Osteocyte (in vitro differentiated cells): Measurements from ENCODE around the gene ALK. TPM values are rescaled to one million over a fixed set of nuclear protein-coding genes. Genes with fewer than 3 reads are reported as not detected.

Experiments used
- DNase-seq: peaks from one replicate; pipeline ENCODE4 v3.0.0; 2021; ENCODE audit warnings: mixed read lengths; ENCODE audit not compliant: unreplicated experiment; ENCODE audit errors: extremely low spot score
- H3K27ac Mint-ChIP-seq: one replicate; pipeline ENCODE4 v1.8.0; 2021; ENCODE audit warnings: mild to moderate bottlenecking, mixed read lengths; ENCODE audit not compliant: unreplicated experiment
- H3K27me3 Mint-ChIP-seq: one replicate; pipeline ENCODE4 v1.8.0; 2021; ENCODE audit warnings: mixed read lengths; ENCODE audit not compliant: unreplicated experiment
- H3K36me3 Mint-ChIP-seq: one replicate; pipeline ENCODE4 v1.8.0; 2021; ENCODE audit warnings: mixed read lengths; ENCODE audit not compliant: unreplicated experiment
- H3K4me1 Mint-ChIP-seq: one replicate; pipeline ENCODE4 v1.8.0; 2021; ENCODE audit warnings: mixed read lengths; ENCODE audit not compliant: unreplicated experiment
- H3K4me3 Mint-ChIP-seq: one replicate; pipeline ENCODE4 v1.8.0; 2021; ENCODE audit warnings: mild to moderate bottlenecking, moderate library complexity, mixed read lengths; ENCODE audit not compliant: unreplicated experiment
- H3K9me3 Mint-ChIP-seq: one replicate; pipeline ENCODE4 v1.8.0; 2021; ENCODE audit warnings: mixed read lengths; ENCODE audit not compliant: unreplicated experiment
- CTCF ChIP-seq: fragments of 200-600 bp; sonication (generic); IDR thresholded peaks from 2 replicates; pipeline ENCODE4 v1.5.0; 2021; ENCODE audit warnings: antibody characterized with exemption, mild to moderate bottlenecking, moderate library complexity
- total RNA-seq: library from RNA; stranded (reverse); gene quantifications from 2 replicates; pipeline ENCODE4 v1.2.1, GENCODE V29; 2021

ALK gene
- total RNA-seq, 1 donor from 2014 or later = not detected

DNA sequence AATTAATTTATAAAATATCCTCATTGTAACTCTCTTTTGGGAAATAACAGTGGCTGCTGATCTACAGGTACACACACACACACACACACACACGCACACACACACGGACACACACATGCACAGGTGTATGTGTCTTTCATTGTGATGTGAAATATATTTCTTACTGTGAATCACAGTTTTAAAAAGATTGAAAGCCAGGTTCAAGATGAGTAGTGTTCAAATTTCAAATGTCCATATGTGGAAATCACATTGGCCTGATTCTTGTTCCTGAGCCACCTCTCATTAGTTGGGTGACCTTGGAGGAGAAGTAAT is 372.4 kb downstream of the ALK start:
- Mint-ChIP-seq H3K4me3 (no peak overlapping the region), H3K4me1 (no peaks in the 10 kb centered on the region), H3K27me3 (peaks cover 16% of the 10 kb centered on the region), H3K27ac (no peak overlapping the region), H3K36me3 (no peaks in the 10 kb centered on the region), H3K9me3 (no peaks in the 10 kb centered on the region)
- no peak for DNase-seq
- no peak for TF ChIP-seq CTCF

DNA sequence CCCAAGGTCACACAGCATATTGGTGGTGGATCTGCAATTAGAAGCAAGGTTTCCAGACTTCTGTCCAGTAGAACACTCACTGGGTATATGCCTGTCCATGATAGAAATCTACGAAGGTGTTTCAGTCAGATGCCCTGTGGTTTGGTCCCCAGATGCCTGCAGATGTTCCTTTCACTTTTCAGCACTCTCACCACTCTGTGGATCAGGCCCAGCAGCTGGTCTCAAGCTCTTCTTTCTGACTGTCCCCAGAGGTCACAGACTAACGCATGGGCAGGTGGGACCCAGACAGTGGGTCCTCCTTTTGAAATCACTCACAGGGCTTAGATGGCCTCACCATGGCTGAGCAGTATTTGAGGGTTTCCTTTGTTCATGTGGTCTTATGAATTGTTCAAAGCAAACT is 376.5 kb downstream of the ALK start:
- TF ChIP-seq CTCF = no peak
- Mint-ChIP-seq H3K4me3 (no peak overlapping the region), H3K36me3 (no peaks in the 10 kb centered on the region), H3K9me3 (no peaks in the 10 kb centered on the region), H3K27ac (no peak overlapping the region), H3K27me3 (peaks cover 6% of the 10 kb centered on the region), H3K4me1 (no peaks in the 10 kb centered on the region)
- DNase-seq = no peak

- Mint-ChIP-seq H3K9me3 (no peaks in the 10 kb centered on the region), H3K27me3 (peaks cover 6% of the 10 kb centered on the region), H3K4me3 (no peak overlapping the region), H3K36me3 (no peaks in the 10 kb centered on the region), H3K4me1 (no peaks in the 10 kb centered on the region), H3K27ac (no peak overlapping the region)
- DNase-seq = no peak
- TF ChIP-seq CTCF = no peak
These were observed 377.4 kb downstream of the ALK start for GRCh38 chr2:29544031-29544430.

GRCh38 chr2:29535188-29535587 is 386.2 kb downstream of the ALK start:
- H3K4me1 Mint-ChIP-seq = no peaks in the 10 kb centered on the region
- H3K9me3 Mint-ChIP-seq = no peaks in the 10 kb centered on the region
- no peak overlapping the region for H3K4me3 Mint-ChIP-seq
- no peak for DNase-seq
- no peaks in the 10 kb centered on the region for H3K36me3 Mint-ChIP-seq
- H3K27ac Mint-ChIP-seq = no peak overlapping the region
- peaks cover 8% of the 10 kb centered on the region for H3K27me3 Mint-ChIP-seq
- TF ChIP-seq CTCF = no peak

GRCh38 chr2:29532436-29532835 is 388.9 kb downstream of the ALK start:
- no peak for DNase-seq
- Mint-ChIP-seq H3K27ac (no peak overlapping the region), H3K36me3 (no peaks in the 10 kb centered on the region), H3K4me1 (peaks cover 9% of the 10 kb centered on the region), H3K4me3 (no peak overlapping the region), H3K9me3 (no peaks in the 10 kb centered on the region), H3K27me3 (peaks cover 4% of the 10 kb centered on the region)
- TF ChIP-seq CTCF = no peak
